GM20000 (cell line): ENCODE measurements around the gene MEIS2.

ENCODE experiments used
- DNase-seq: peaks from one replicate; pipeline ENCODE4 v3.0.0; 2012; ENCODE audit warnings: low spot score
- TF ChIP-seq, protein P1 (sequence below): IDR thresholded peaks from 2 replicates; pipeline ENCODE4 v1.5.1; 2012; ENCODE audit warnings: mild to moderate bottlenecking, control low read depth; ENCODE audit errors: extremely low read depth, missing control alignments

Gene MEIS2

DNA sequence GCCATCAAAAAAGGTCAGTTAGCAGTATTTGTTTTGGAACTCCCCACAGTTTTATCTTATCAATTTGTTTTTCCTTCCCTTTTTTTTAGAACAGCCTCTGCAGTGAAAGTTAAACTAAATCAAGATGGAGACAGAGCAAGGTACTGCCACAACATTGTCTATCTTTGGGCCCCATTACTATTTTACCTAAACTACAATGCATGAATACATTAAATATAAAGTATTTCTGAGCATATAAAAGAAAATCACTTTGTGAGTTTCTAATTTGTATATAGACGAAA, 139.5 kb downstream of the MEIS2 start:
- TF ChIP-seq, protein P1, sequence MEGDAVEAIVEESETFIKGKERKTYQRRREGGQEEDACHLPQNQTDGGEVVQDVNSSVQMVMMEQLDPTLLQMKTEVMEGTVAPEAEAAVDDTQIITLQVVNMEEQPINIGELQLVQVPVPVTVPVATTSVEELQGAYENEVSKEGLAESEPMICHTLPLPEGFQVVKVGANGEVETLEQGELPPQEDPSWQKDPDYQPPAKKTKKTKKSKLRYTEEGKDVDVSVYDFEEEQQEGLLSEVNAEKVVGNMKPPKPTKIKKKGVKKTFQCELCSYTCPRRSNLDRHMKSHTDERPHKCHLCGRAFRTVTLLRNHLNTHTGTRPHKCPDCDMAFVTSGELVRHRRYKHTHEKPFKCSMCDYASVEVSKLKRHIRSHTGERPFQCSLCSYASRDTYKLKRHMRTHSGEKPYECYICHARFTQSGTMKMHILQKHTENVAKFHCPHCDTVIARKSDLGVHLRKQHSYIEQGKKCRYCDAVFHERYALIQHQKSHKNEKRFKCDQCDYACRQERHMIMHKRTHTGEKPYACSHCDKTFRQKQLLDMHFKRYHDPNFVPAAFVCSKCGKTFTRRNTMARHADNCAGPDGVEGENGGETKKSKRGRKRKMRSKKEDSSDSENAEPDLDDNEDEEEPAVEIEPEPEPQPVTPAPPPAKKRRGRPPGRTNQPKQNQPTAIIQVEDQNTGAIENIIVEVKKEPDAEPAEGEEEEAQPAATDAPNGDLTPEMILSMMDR: no peak
- no peak for DNase-seq

DNA sequence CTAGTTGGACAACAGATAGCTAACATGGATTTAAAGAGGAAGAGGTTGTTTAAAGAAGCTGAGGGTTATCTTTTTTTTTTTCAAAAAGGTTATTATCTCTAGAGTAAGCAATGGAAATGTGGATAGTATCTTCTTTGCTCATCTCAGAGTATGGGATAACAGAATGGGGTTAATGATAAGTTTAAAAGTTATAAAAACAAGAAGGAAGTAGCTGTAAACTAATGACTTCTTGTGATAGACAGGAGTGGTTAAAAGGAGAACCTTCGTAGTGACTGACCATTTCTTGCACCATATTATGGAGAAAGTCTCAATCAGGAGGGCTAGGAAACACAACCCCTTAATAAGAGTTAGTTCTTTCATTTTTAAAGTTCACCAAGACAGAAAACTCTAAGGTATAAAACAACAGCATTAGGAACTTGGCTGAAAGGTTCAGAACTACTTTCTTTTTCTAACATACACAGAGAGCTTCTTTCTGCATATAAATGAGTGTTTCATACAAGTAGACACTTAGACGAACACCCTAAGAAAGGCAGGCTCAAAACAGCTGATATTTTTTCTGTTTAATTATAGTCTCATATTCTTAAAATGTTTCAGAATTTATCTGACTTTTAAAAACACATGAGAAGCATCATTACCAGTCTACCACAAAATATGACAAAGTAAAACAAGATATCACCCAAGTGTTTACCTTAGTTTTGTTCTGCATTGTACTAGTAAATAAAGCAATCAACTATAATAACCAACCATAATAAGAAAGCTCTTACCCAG, 140.0 kb downstream of the MEIS2 start:
- TF ChIP-seq, protein P1: no peak
- DNase-seq: no peak

DNA sequence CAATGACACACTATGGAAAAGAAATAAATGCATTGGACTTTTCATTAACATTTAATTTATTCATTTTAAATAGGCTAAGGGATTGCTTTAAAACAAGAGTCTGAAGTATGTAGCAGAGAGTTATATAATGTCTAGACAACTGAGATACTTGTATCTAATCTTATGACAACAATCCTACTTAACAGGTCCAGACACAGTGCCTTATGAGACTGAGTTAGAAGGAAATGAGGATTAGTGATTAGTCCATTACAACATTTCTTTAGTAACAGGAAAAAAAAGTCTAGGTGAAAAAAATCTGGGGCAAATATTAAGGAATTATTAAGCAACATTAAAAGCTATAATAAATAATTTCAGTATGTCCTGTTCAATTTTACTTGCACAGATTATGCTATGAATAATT, 140.6 kb downstream of the MEIS2 start:
- TF ChIP-seq, protein P1: no peak
- no peak for DNase-seq

DNA sequence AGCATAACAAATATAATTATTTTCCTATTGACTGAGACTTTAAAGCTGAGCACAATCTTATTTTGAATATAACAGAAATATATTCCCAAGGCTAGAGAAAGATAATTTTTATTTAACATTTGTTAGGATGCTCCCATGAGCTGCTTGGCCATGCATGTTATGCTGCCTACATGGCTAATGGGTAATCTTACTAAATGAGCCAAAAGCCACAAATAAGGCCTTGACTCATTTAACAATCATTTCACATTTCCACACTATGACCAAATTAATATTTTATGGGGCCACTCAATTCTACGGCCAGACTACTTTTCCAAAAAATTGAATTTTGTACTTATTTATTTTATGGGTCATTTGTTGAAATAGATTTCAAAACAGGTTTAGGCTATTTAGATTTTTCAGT, 141.7 kb downstream of the MEIS2 start:
- TF ChIP-seq, protein P1: no peak
- no peak for DNase-seq

DNA sequence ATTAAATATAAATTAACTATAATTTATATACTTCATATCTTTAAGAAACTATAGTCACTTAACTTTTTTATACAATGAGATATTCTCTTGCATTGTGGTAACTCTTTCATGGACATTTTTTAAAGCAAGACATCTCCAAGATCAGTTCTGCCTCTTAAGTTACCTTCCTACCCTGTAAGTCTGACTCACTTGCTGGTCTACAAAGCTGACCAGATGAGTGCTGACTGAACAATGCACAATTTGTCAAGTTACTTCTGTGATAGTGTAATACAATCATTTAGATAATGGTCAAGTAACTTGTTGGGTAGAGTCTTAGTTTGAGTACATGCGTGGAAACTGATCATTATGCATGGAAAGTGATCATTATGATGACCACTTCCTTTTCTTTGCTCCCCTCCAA, 145.9 kb downstream of the MEIS2 start:
- TF ChIP-seq, protein P1: no peak
- DNase-seq: no peak

DNA sequence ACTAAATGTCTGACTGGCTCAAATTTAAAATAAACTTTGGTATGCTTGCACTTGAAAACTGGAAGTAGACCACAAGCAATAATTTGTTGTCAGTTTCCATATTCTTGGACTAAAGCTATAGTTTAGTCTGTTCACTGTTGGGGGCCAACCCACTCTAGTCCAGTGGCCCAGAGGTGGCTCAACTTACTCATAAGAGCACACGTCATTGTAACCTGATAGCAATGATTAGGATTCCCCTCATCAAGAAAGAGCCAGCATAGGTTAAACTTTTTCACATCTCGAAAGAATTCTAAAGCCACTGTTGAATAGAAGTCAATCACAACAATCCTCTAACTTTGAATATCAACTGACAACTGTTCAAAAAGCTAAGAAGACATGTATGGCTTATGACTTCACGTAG, 147.0 kb downstream of the MEIS2 start:
- no peak for DNase-seq
- TF ChIP-seq, protein P1: no peak

DNA sequence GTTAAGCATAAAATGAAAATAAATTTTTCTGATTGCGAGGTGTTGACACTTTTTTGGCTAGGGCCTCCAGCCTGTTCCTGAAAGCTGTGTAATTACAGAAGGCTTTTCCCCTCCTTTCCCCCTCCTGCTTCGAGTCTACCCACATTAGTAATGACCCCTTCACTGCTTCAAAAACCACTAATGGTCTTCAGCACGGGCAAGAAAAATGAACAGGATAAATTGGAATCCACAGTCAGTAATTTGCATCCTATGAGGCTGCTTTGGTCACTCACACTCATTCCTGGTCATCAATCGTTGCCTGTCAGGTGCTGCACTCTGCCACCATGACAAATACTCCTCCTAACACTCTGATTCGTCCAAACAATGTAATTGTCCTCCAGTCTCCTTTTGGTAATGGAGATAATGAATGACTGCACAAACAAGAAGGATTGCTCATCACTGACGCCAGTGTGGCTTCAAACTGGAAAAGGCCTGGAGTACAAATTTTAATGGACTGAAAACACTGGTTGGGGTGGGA, 148.6 kb downstream of the MEIS2 start:
- DNase-seq: no peak
- TF ChIP-seq, protein P1: no peak
